OCI-LY7 (cell line): ENCODE results near the gene CUL4A.

Experiments used
- CTCF ChIP-seq: fragments of 200-600 bp; sonication (generic); conservative IDR thresholded peaks from 2 replicates; pipeline ENCODE4 v1.5.1; 2014; ENCODE audit warnings: mild to moderate bottlenecking, antibody characterized with exemption, low read length, moderate library complexity, mixed read lengths
- EZH2phosphoT487 ChIP-seq: fragments of 200-600 bp; sonication (generic); IDR thresholded peaks from 2 replicates; pipeline ENCODE4 v1.6.1; 2018; ENCODE audit warnings: low read depth, borderline replicate concordance, mild to moderate bottlenecking, mixed run types, antibody characterized with exemption, low read length, moderate library complexity, mixed read lengths

- TF ChIP-seq CTCF: no peak
- no peak for TF ChIP-seq EZH2phosphoT487
Measured at GRCh38 chr13:113304121-113304520, 94.7 kb downstream of the CUL4A start.
